ENCODE measurements around the gene CTNND2. TPM values are rescaled to one million over a fixed set of nuclear protein-coding genes. Genes with fewer than 3 reads are reported as not detected.

CTNND2 gene
- total and polyA plus RNA-seq, 10 of the 15 experiments (the other 5 are each of a cell fraction or from before 2014, with no cell fraction given), result 0.02 to 0.16 (median 0.04) TPM; not detected in 7

DNA sequence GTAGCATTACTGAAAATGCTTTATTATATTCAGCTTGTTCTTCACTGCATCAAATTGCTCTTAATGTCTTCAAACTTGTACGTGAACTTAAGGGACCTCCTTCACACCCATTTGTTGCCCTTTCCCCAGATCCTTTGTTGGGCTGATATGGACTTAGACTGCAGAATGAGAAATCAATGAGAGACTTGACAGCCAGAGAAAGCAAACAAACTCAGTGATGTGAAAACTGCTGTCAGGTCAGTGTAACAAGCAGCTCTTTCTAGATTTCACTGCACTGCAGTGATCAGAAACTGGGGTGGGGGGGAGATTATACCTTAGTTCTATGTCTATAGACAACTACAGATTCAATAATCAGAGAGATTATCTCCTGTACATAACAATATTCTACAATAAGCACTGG is 652.2 kb downstream of the CTNND2 start:
- Histone ChIP-seq H4K20me1 (ENCODE audit: control insufficient read depth, insufficient read depth) (no peaks in the 10 kb centered on the region), H3K36me3 (ENCODE audit: control insufficient read depth in 2 of 2, insufficient read depth in 2 of 2, low read length in 1 of 2) (no peaks in the 10 kb centered on the region), H3K9ac (ENCODE audit: control insufficient read depth, insufficient read depth, low read length) (no peak overlapping the region), H3K4me2 (ENCODE audit: control insufficient read depth, insufficient read depth) (no peak overlapping the region), H3K4me3 (no peak overlapping the region), H3K4me1 (ENCODE audit: control insufficient read depth, insufficient read depth, low read length) (no peaks in the 10 kb centered on the region), H2AFZ (ENCODE audit: control insufficient read depth, low read depth, low read length) (no peak overlapping the region), H3K27ac (ENCODE audit: control insufficient read depth, insufficient read depth) (no peak overlapping the region), H3K9me3 (replicated peaks; ENCODE audit: control insufficient read depth, insufficient read depth, low read length) (no peaks in the 10 kb centered on the region), H3K27me3 (replicated peaks in 1 of 2; ENCODE audit: control insufficient read depth in 2 of 2, insufficient read depth in 2 of 2, low read length in 1 of 2) (no peaks in the 10 kb centered on the region), H3K79me2 (ENCODE audit: control insufficient read depth, insufficient read depth, low read length) (no peaks in the 10 kb centered on the region)
- DNase-seq (ENCODE audit: low read depth, low spot score), result no peak
- in situ Hi-C loops (cut with MboI), result loop anchor here (25.0 kb wide), 1 partner anchor 760 kb away; no protein-coding TSS in a partner anchor
- SMC1A ChIA-PET (ENCODE audit: uncharacterized antibody, unreplicated experiment), result interaction anchor here (1.5 kb wide), 1 partner anchor 31 kb away, joined by 3 read pairs; no protein-coding TSS in a partner anchor
- FAIRE-seq, result no peak
- TF ChIP-seq CREM (IDR thresholded peaks at IDR 0.05; ENCODE audit: low read depth) (no peak), MYB (IDR thresholded peaks at IDR 0.05; ENCODE audit: borderline replicate concordance, low read depth, low read length) (no peak), GABPA (IDR thresholded peaks at IDR 0.05; ENCODE audit: low read depth) (no peak), NFIC (IDR thresholded peaks at IDR 0.05; ENCODE audit: low read depth, low read length) (no peak), SMAD5 (IDR thresholded peaks at IDR 0.05; ENCODE audit: low read depth) (no peak), NKRF (conservative IDR thresholded peaks at IDR 0.05) (no peak), KAT2A (conservative IDR thresholded peaks at IDR 0.05; ENCODE audit: control insufficient read depth, low read depth, low read length) (no peak), TARDBP (IDR thresholded peaks at IDR 0.05; ENCODE audit: borderline replicate concordance) (no peak), PML (IDR thresholded peaks at IDR 0.05; ENCODE audit: low read length) (no peak), SMC3 (IDR thresholded peaks at IDR 0.05; ENCODE audit: borderline replicate concordance, low read length) (no peak), JUNB (IDR thresholded peaks at IDR 0.05) (no peak), RCOR1 (conservative IDR thresholded peaks at IDR 0.05; ENCODE audit: low read depth, low read length) (no peak)
- WGBS (ENCODE audit: insufficient coverage, insufficient replicate concordance, low lambda C conversion rate, missing lambda C conversion rate), result 0% methylated on average over 1 of the region's 1 CpG
- CTCF ChIA-PET, result interaction anchor here (0.6 to 2.0 kb wide), 2 partner anchors 15 to 203 kb away, joined by 3 to 8 read pairs; no protein-coding TSS in a partner anchor
- RAD21 ChIA-PET (ENCODE audit: unreplicated experiment), result no interaction called here
- no TSS peak for BruUV-seq (replicated peaks)
- POLR2A ChIA-PET, result no interaction called here
- no peak for ATAC-seq
- intact Hi-C loops (cut with micrococcal nuclease; ENCODE audit: unreplicated experiment), result no loop called here

Data from GM12878 (cell line).